H9 (cell line): ENCODE measurements around the gene UNC45A. TPM values are rescaled to one million over a fixed set of nuclear protein-coding genes. Genes with fewer than 3 reads are reported as not detected.

Experiments used
- DNase-seq: peaks from one replicate; pipeline ENCODE4 v3.0.0-alpha.2; 2017
- H2AFZ ChIP-seq: one replicate; pipeline ENCODE4 v1.6.1; 2013; ENCODE audit warnings: mild to moderate bottlenecking, low read length, control low read depth, moderate library complexity
- H2AK5ac ChIP-seq: 2 replicates; pipeline ENCODE4 v1.6.1; 2013; ENCODE audit warnings: low read length, control low read depth, mixed read lengths; ENCODE audit not compliant: insufficient read length
- H2BK120ac ChIP-seq: one replicate; pipeline ENCODE4 v1.6.1; 2013; ENCODE audit warnings: low read depth, mild to moderate bottlenecking, low read length, control low read depth, inconsistent platforms; ENCODE audit not compliant: poor library complexity, severe bottlenecking
- H2BK12ac ChIP-seq: 2 replicates; pipeline ENCODE4 v1.6.1; 2013; ENCODE audit warnings: low read length, control low read depth, mixed read lengths, low read depth; ENCODE audit not compliant: insufficient read length
- H2BK15ac ChIP-seq: 2 replicates; pipeline ENCODE4 v1.6.1; 2013; ENCODE audit warnings: low read depth, low read length, control low read depth
- H2BK20ac ChIP-seq: one replicate; pipeline ENCODE4 v1.6.1; 2013; ENCODE audit warnings: low read depth, mild to moderate bottlenecking, low read length, control low read depth, inconsistent platforms; ENCODE audit not compliant: poor library complexity, severe bottlenecking
- H2BK5ac ChIP-seq: 2 replicates; pipeline ENCODE4 v1.6.1; 2013; ENCODE audit warnings: low read length, control low read depth, mixed read lengths; ENCODE audit not compliant: insufficient read length
- H3K14ac ChIP-seq: 2 replicates; pipeline ENCODE4 v1.6.1; 2013; ENCODE audit warnings: low read length, control low read depth; ENCODE audit not compliant: insufficient read depth
- H3K18ac ChIP-seq: 2 replicates; pipeline ENCODE4 v1.6.1; 2013; ENCODE audit warnings: low read depth, mild to moderate bottlenecking, mixed read lengths, low read length, control low read depth; ENCODE audit not compliant: insufficient read length
- H3K23ac ChIP-seq: 2 replicates; pipeline ENCODE4 v1.6.1; 2013; ENCODE audit warnings: low read length, control low read depth, mixed read lengths, low read depth; ENCODE audit not compliant: insufficient read length
- H3K23me2 ChIP-seq: 2 replicates; pipeline ENCODE4 v1.6.1; 2013; ENCODE audit warnings: low read depth, mild to moderate bottlenecking, mixed read lengths, low read length, control low read depth; ENCODE audit not compliant: insufficient read length, poor library complexity, severe bottlenecking
- H3K27ac ChIP-seq: 2 replicates; pipeline ENCODE4 v1.5.1; 2013; ENCODE audit warnings: low read length, control low read depth, mixed read lengths, low read depth; ENCODE audit not compliant: insufficient read length
- H3K27me3 ChIP-seq: 2 replicates; pipeline ENCODE4 v1.6.1; 2013; ENCODE audit warnings: low read length, control low read depth, inconsistent platforms; ENCODE audit not compliant: insufficient read depth
- H3K4ac ChIP-seq: 2 replicates; pipeline ENCODE4 v1.6.1; 2013; ENCODE audit warnings: low read depth, mild to moderate bottlenecking, control low read depth, inconsistent platforms, low read length, moderate library complexity
- H3K4me1 ChIP-seq: 2 replicates; pipeline ENCODE4 v1.6.1; 2013; ENCODE audit warnings: low read length, control low read depth, inconsistent platforms; ENCODE audit not compliant: insufficient read depth
- H3K4me2 ChIP-seq: 2 replicates; pipeline ENCODE4 v1.6.1; 2013; ENCODE audit warnings: low read length, control low read depth, mixed read lengths; ENCODE audit not compliant: insufficient read length, insufficient read depth
- H3K56ac ChIP-seq: 2 replicates; pipeline ENCODE4 v1.6.1; 2013; ENCODE audit warnings: low read depth, mild to moderate bottlenecking, mixed read lengths, low read length, control low read depth; ENCODE audit not compliant: insufficient read length
- H3K79me1 ChIP-seq: 2 replicates; pipeline ENCODE4 v1.6.1; 2013; ENCODE audit warnings: low read depth, mild to moderate bottlenecking, moderate library complexity, low read length, control low read depth, inconsistent platforms; ENCODE audit not compliant: insufficient read depth, poor library complexity, severe bottlenecking
- H3K79me2 ChIP-seq: 2 replicates; pipeline ENCODE4 v1.6.1; 2013; ENCODE audit warnings: low read length, control low read depth, inconsistent platforms; ENCODE audit not compliant: insufficient read depth
- H3K9ac ChIP-seq: 2 replicates; pipeline ENCODE4 v1.6.1; 2013; ENCODE audit warnings: low read length, control low read depth, mixed read lengths; ENCODE audit not compliant: insufficient read length; ENCODE audit errors: extremely low read depth
- H3K9me3 ChIP-seq: one replicate; pipeline ENCODE4 v1.6.1; 2013; ENCODE audit warnings: low read depth, low read length, inconsistent platforms; ENCODE audit not compliant: control insufficient read depth
- H3T11ph ChIP-seq: one replicate; pipeline ENCODE4 v1.6.1; 2013; ENCODE audit warnings: mild to moderate bottlenecking, low read length, control low read depth, inconsistent platforms
- H4K20me1 ChIP-seq: one replicate; pipeline ENCODE4 v1.6.1; 2013; ENCODE audit not compliant: control insufficient read depth, insufficient read length, insufficient read depth
- H4K5ac ChIP-seq: 2 replicates; pipeline ENCODE4 v1.6.1; 2013; ENCODE audit warnings: low read depth, mild to moderate bottlenecking, mixed read lengths, low read length, control low read depth; ENCODE audit not compliant: insufficient read length
- H4K8ac ChIP-seq: replicated peaks from 2 replicates; pipeline ENCODE4 v1.6.1; 2013; ENCODE audit warnings: low read length, control low read depth, mixed read lengths, low read depth; ENCODE audit not compliant: insufficient read length
- H4K91ac ChIP-seq: 2 replicates; pipeline ENCODE4 v1.6.1; 2013; ENCODE audit warnings: low read depth, mild to moderate bottlenecking, moderate library complexity, mixed read lengths, low read length, control low read depth; ENCODE audit not compliant: insufficient read length
- H3K27ac Mint-ChIP-seq, 3 experiments: 2 replicates in 2 of 3; 3 replicates in 1 of 3; pipeline ENCODE4 v1.8.0; 2020 to 2021; ENCODE audit warnings: mixed read lengths in 3 of 3, mild to moderate bottlenecking in 1 of 3, moderate library complexity in 1 of 3
- H3K27me3 Mint-ChIP-seq: 2 replicates; pipeline ENCODE4 v1.8.0; 2021; ENCODE audit warnings: low read depth, mild to moderate bottlenecking, moderate library complexity, mixed read lengths
- H3K36me3 Mint-ChIP-seq, 3 experiments: 2 replicates in 2 of 3; 3 replicates in 1 of 3; pipeline ENCODE4 v1.8.0; 2020 to 2021; ENCODE audit warnings: low read depth in 3 of 3, mixed read lengths in 3 of 3; ENCODE audit not compliant: insufficient read depth in 1 of 3
- H3K4me1 Mint-ChIP-seq, 2 experiments: 2 replicates each; pipeline ENCODE4 v1.8.0; 2020; ENCODE audit warnings: mixed read lengths in 2 of 2
- H3K4me3 Mint-ChIP-seq, 2 experiments: 2 replicates in 1 of 2; 3 replicates in 1 of 2; pipeline ENCODE4 v1.8.0; 2020 to 2021; ENCODE audit warnings: mild to moderate bottlenecking in 2 of 2, mixed read lengths in 2 of 2, moderate library complexity in 1 of 2
- H3K9me3 Mint-ChIP-seq, 2 experiments: 2 replicates in 1 of 2; 3 replicates in 1 of 2; pipeline ENCODE4 v1.8.0; 2020; ENCODE audit warnings: mild to moderate bottlenecking in 2 of 2, mixed read lengths in 2 of 2, moderate library complexity in 1 of 2
- WGBS: extraction: QIAGEN DNeasy Blood & Tissue Kit; methylation state at CpG from one replicate; pipeline ENCODE4 v1.1.7; 2013; ENCODE audit warnings: missing lambda C conversion rate, low lambda C conversion rate, mixed read lengths; ENCODE audit not compliant: insufficient read length; ENCODE audit errors: extremely low coverage; 5-methylcytosine and 5-hydroxymethylcytosine counted together
- total RNA-seq: library from RNA; stranded (reverse); gene quantifications from 2 replicates; pipeline ENCODE4 v1.2.1, GENCODE V29; 2021
- TF ChIP-seq, protein P1 (sequence below): fragments of 200-600 bp; sonication (generic); conservative IDR thresholded peaks from 3 replicates; pipeline ENCODE4 v1.8.0; 2021; ENCODE audit warnings: antibody characterized with exemption, mild to moderate bottlenecking

Gene UNC45A
- total RNA-seq, 1 experiment from 2014 or later, result 84.6 TPM

DNA sequence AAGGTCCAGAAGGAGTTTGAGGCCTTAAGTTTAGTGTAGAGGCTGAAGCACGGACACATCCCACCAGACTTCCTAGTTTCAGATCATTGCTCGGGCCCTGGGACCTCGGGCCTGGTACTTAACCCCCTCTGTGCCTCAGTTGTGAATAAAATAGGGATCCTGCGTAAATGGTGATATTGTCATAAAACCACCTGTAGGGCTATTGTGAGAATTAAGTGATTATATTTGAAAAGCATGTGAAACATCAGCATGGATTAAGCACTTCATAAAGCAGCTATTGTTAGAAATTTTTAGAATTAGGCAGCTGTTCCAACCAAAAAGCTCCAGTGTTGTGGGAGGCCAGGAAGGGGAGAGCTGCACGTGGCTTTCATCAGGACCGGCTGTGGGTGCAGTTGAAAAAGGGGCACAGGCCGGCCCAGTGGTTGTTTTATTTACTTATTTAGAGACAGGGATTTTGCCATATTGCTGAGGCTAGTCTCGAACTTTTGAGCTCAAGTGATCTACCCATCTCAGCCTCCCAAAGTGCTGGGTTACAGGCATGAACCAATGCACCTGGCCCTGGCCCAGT, 24.0 kb downstream of the UNC45A start:
- Histone ChIP-seq H3K79me2 (no peaks in the 10 kb centered on the region), H3K23me2 (peaks cover 15% of the 10 kb centered on the region), H2AFZ (no peak overlapping the region), H4K8ac (no peak overlapping the region), H3T11ph (no peak overlapping the region), H4K20me1 (no peaks in the 10 kb centered on the region), H4K91ac (no peak overlapping the region), H3K18ac (no peak overlapping the region), H4K5ac (no peak overlapping the region), H3K4me2 (no peak overlapping the region), H3K4ac (no peak overlapping the region), H3K23ac (no peak overlapping the region), H3K9ac (no peak overlapping the region), H2BK5ac (no peak overlapping the region), H3K27me3 (no peaks in the 10 kb centered on the region), H2AK5ac (no peak overlapping the region), H3K4me1 (peaks cover 7% of the 10 kb centered on the region; the same call in 1 of the 2 replicates), H2BK120ac (no peak overlapping the region), H3K14ac (no peak overlapping the region), H3K56ac (no peak overlapping the region), H2BK15ac (no peak overlapping the region), H2BK12ac (no peak overlapping the region), H3K27ac (no peak overlapping the region), H3K79me1 (no peaks in the 10 kb centered on the region), H3K9me3 (no peaks in the 10 kb centered on the region), H2BK20ac (no peak overlapping the region)
- Mint-ChIP-seq H3K27me3 (no peaks in the 10 kb centered on the region), H3K4me3 (no peak overlapping the region), H3K36me3 (peaks cover 8 to 49% (median 41%) of the 10 kb centered on the region in 3 experiments), H3K9me3 (no peaks in the 10 kb centered on the region), H3K27ac (peak overlapping the region in 1 of 3 experiments; percentile 22; a peak in 1 of 7 replicates), H3K4me1 (peaks cover 15 to 16% of the 10 kb centered on the region in 2 experiments)
- DNase-seq, result no peak
- WGBS, result no CpG with 5 or more reads among the region's 8 CpGs
- TF ChIP-seq, protein P1, sequence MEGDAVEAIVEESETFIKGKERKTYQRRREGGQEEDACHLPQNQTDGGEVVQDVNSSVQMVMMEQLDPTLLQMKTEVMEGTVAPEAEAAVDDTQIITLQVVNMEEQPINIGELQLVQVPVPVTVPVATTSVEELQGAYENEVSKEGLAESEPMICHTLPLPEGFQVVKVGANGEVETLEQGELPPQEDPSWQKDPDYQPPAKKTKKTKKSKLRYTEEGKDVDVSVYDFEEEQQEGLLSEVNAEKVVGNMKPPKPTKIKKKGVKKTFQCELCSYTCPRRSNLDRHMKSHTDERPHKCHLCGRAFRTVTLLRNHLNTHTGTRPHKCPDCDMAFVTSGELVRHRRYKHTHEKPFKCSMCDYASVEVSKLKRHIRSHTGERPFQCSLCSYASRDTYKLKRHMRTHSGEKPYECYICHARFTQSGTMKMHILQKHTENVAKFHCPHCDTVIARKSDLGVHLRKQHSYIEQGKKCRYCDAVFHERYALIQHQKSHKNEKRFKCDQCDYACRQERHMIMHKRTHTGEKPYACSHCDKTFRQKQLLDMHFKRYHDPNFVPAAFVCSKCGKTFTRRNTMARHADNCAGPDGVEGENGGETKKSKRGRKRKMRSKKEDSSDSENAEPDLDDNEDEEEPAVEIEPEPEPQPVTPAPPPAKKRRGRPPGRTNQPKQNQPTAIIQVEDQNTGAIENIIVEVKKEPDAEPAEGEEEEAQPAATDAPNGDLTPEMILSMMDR, result no peak
